Caco-2 (cell line): ENCODE data around the gene PAWR. TPM values are rescaled to one million over a fixed set of nuclear protein-coding genes. Genes with fewer than 3 reads are reported as not detected.
A peak's percentile ranks its signal among the peaks of the same experiment; 100 is the strongest.

Experiments
- BruUV-seq: library from RNA; stranded (reverse); fragments of 400-500 nt; replicated peaks from 2 replicates; lab custom pipeline; 2021; lab: Mats Ljungman, UMichigan
- CTCF ChIA-PET: fragments of 300-600 bp; sonication (Branson Sonifier 250); formaldehyde crosslinking; loops from one replicate; lab custom pipeline; 2022; ENCODE audit warnings: antibody characterized with exemption; lab: Charles Lee
- POLR2A ChIA-PET: fragments of 300-600 bp; sonication (Branson Sonifier 250); formaldehyde crosslinking; loops from one replicate; lab custom pipeline; 2022; ENCODE audit warnings: antibody characterized with exemption; lab: Charles Lee
- DNase-seq, 2 experiments: peaks; one replicate each; pipeline versions ENCODE4 v3.0.0 to v3.0.0-alpha.2; 2020 to 2022
- H3K27me3 ChIP-seq: replicated peaks from 2 replicates; pipeline ENCODE4 v1.6.0; 2011; ENCODE audit warnings: low read length; ENCODE audit not compliant: control insufficient read depth, insufficient read depth
- H3K36me3 ChIP-seq: 2 replicates; pipeline ENCODE4 v1.5.1; 2011; ENCODE audit warnings: low read length; ENCODE audit not compliant: control insufficient read depth, insufficient read depth
- H3K4me1 ChIP-seq: fragments of 250-450 bp; sonication (Bioruptor Pico); 2 replicates; pipeline ENCODE4 v1.5.1; 2020; ENCODE audit warnings: mild to moderate bottlenecking
- H3K4me3 ChIP-seq: 2 replicates; pipeline ENCODE4 v1.5.1; 2011; ENCODE audit warnings: low read depth, mild to moderate bottlenecking, control low read depth, low read length
- H3K9me3 ChIP-seq: fragments of 250-450 bp; sonication (Bioruptor Pico); 2 replicates; pipeline ENCODE4 v1.5.1; 2020; ENCODE audit warnings: mild to moderate bottlenecking, moderate library complexity
- H3K27ac Mint-ChIP-seq: one replicate; pipeline ENCODE4 v1.8.0; 2022; ENCODE audit warnings: mixed read lengths; ENCODE audit not compliant: unreplicated experiment
- H3K27me3 Mint-ChIP-seq: one replicate; pipeline ENCODE4 v1.8.0; 2022; ENCODE audit warnings: mixed read lengths; ENCODE audit not compliant: insufficient read depth, unreplicated experiment
- H3K36me3 Mint-ChIP-seq: one replicate; pipeline ENCODE4 v1.8.0; 2022; ENCODE audit warnings: mild to moderate bottlenecking, mixed read lengths; ENCODE audit not compliant: insufficient read depth, unreplicated experiment
- H3K4me1 Mint-ChIP-seq: one replicate; pipeline ENCODE4 v1.8.0; 2022; ENCODE audit warnings: low read depth, mixed read lengths; ENCODE audit not compliant: unreplicated experiment
- H3K4me3 Mint-ChIP-seq: one replicate; pipeline ENCODE4 v1.8.0; 2022; ENCODE audit warnings: mild to moderate bottlenecking, moderate library complexity, mixed read lengths; ENCODE audit not compliant: unreplicated experiment
- H3K9me3 Mint-ChIP-seq: one replicate; pipeline ENCODE4 v1.8.0; 2022; ENCODE audit warnings: mixed read lengths; ENCODE audit not compliant: unreplicated experiment
- intact Hi-C: fragments of 100-400 bp; cut with micrococcal nuclease; formaldehyde crosslinking; loops from one replicate; pipeline ENCODE4 v1.10.0; 2022; ENCODE audit not compliant: unreplicated experiment
- total RNA-seq: library from RNA; stranded (reverse); gene quantifications from 2 replicates; pipeline ENCODE4 v1.2.3, GENCODE V29; 2022
- TF ChIP-seq, protein P1 (sequence below), 2 experiments: fragments of 200-600 bp in 1 of 2; IDR thresholded peaks; 1 replicate in 1 of 2; 2 replicates in 1 of 2; pipeline versions ENCODE4 v1.5.1 to v1.8.0; 2011 to 2022; ENCODE audit warnings: antibody characterized with exemption in 1 of 2, control low read depth in 1 of 2, inconsistent platforms in 1 of 2, low read depth in 1 of 2, low read length in 1 of 2, mild to moderate bottlenecking in 1 of 2, moderate library complexity in 1 of 2; ENCODE audit not compliant: insufficient read depth in 1 of 2, severe bottlenecking in 1 of 2, unreplicated experiment in 1 of 2

PAWR gene
- total RNA-seq, 1 experiment from 2014 or later, result 157 TPM

DNA sequence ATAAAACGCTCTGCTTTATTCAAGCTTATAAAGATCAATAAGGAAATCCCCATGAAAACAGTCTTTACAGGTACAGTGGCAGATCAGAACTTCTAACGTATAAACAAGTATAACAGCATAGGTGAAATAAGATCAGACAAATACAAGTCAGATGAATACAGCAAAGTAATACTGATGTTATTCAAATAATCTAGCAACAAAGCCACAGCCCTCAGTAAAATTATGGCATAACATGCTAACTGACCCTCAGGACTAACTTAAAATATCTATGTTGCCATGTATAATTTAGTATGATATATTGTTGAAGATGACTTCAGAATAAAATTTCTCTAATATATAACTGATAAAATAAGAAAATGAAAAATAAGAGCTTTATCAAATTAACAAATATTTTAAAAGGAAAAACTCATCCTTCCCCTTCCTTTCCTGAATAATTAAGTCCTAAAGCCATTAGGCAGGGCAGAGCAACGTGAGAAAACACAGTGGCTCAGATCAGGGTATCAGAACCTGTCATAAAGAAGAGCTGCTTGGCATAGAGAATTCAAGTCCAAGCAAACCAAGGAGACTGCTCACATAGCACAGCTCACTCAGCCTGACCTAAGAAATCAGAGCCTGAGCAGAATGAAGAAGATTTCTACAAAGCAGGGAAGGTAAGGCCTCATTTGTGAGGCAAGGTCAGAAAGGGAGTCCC is 70.7 kb downstream of the PAWR start:
- H3K9me3 Mint-ChIP-seq, result no peaks in the 10 kb centered on the region
- intact Hi-C loops, result no loop called here
- H3K27ac Mint-ChIP-seq, result peak overlapping the region; percentile 25
- DNase-seq, result no peak
- no peaks in the 10 kb centered on the region for H3K9me3 ChIP-seq
- ChIA-PET POLR2A (no interaction called here), CTCF (no interaction called here)
- H3K36me3 ChIP-seq, result no peaks in the 10 kb centered on the region; the same call in 1 of the 2 replicates
- no peaks in the 10 kb centered on the region for H3K4me1 ChIP-seq
- no peaks in the 10 kb centered on the region for H3K27me3 Mint-ChIP-seq
- H3K4me3 Mint-ChIP-seq, result no peak overlapping the region
- no peaks in the 10 kb centered on the region for H3K27me3 ChIP-seq
- H3K36me3 Mint-ChIP-seq, result peaks cover 60% of the 10 kb centered on the region
- no peak overlapping the region for H3K4me3 ChIP-seq
- TF ChIP-seq, protein P1, sequence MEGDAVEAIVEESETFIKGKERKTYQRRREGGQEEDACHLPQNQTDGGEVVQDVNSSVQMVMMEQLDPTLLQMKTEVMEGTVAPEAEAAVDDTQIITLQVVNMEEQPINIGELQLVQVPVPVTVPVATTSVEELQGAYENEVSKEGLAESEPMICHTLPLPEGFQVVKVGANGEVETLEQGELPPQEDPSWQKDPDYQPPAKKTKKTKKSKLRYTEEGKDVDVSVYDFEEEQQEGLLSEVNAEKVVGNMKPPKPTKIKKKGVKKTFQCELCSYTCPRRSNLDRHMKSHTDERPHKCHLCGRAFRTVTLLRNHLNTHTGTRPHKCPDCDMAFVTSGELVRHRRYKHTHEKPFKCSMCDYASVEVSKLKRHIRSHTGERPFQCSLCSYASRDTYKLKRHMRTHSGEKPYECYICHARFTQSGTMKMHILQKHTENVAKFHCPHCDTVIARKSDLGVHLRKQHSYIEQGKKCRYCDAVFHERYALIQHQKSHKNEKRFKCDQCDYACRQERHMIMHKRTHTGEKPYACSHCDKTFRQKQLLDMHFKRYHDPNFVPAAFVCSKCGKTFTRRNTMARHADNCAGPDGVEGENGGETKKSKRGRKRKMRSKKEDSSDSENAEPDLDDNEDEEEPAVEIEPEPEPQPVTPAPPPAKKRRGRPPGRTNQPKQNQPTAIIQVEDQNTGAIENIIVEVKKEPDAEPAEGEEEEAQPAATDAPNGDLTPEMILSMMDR (IDR thresholded peaks at IDR 0.05; ENCODE audit: insufficient read depth in 1 of 2, low read depth in 1 of 2, low read length in 1 of 2, severe bottlenecking in 1 of 2, unreplicated experiment in 1 of 2), result no peak
- no TSS peak for BruUV-seq
- peaks cover 12% of the 10 kb centered on the region for H3K4me1 Mint-ChIP-seq

GRCh38 chr12:79618848-79619404 is 71.8 kb downstream of the PAWR start:
- TF ChIP-seq, protein P1 (IDR thresholded peaks at IDR 0.05; ENCODE audit: insufficient read depth in 1 of 2, low read depth in 1 of 2, low read length in 1 of 2, severe bottlenecking in 1 of 2, unreplicated experiment in 1 of 2), result no peak

GRCh38 chr12:79617696-79618095 is 73.1 kb downstream of the PAWR start:
- no peaks in the 10 kb centered on the region for H3K27me3 Mint-ChIP-seq
- no TSS peak for BruUV-seq
- peaks cover 5% of the 10 kb centered on the region; the same call in 1 of the 2 replicates for H3K4me1 ChIP-seq
- ChIA-PET CTCF (no interaction called here), POLR2A (no interaction called here)
- no peak for DNase-seq
- TF ChIP-seq, protein P1 (IDR thresholded peaks at IDR 0.05; ENCODE audit: insufficient read depth in 1 of 2, low read depth in 1 of 2, low read length in 1 of 2, severe bottlenecking in 1 of 2, unreplicated experiment in 1 of 2), result no peak
- no peak overlapping the region for H3K4me3 Mint-ChIP-seq
- H3K4me1 Mint-ChIP-seq, result peaks cover 12% of the 10 kb centered on the region
- H3K9me3 Mint-ChIP-seq, result no peaks in the 10 kb centered on the region
- intact Hi-C loops, result no loop called here
- no peaks in the 10 kb centered on the region; the same call in 1 of the 2 replicates for H3K36me3 ChIP-seq
- no peaks in the 10 kb centered on the region for H3K27me3 ChIP-seq
- H3K36me3 Mint-ChIP-seq, result peaks cover 70% of the 10 kb centered on the region
- H3K9me3 ChIP-seq, result no peaks in the 10 kb centered on the region
- H3K27ac Mint-ChIP-seq, result no peak overlapping the region
- no peak overlapping the region for H3K4me3 ChIP-seq

More at GRCh38 chr12:79618848-79619404, 71.8 kb downstream of the PAWR start:
- Histone ChIP-seq H3K36me3 (no peaks in the 10 kb centered on the region; the same call in 1 of the 2 replicates), H3K4me1 (peaks cover 5% of the 10 kb centered on the region; the same call in 1 of the 2 replicates), H3K4me3 (no peak overlapping the region), H3K9me3 (no peaks in the 10 kb centered on the region), H3K27me3 (no peaks in the 10 kb centered on the region)
- H3K9me3 Mint-ChIP-seq, result no peaks in the 10 kb centered on the region
- POLR2A ChIA-PET, result no interaction called here
- no peak for DNase-seq
- H3K27me3 Mint-ChIP-seq, result no peaks in the 10 kb centered on the region
- CTCF ChIA-PET, result no interaction called here
- H3K36me3 Mint-ChIP-seq, result peaks cover 65% of the 10 kb centered on the region
- BruUV-seq, result no TSS peak
- no peak overlapping the region for H3K4me3 Mint-ChIP-seq
- intact Hi-C loops, result no loop called here
- no peak overlapping the region for H3K27ac Mint-ChIP-seq
- peaks cover 12% of the 10 kb centered on the region for H3K4me1 Mint-ChIP-seq
